HG03439 (cell line): ENCODE measurements around the gene ORM1.
"Not testable (repeated sequence)": the region's sequence is repeated elsewhere in the genome, so short reads cannot be mapped to it uniquely, and the experiment has no call there.

Source experiments
- ATAC-seq: cut with Tn5 transposase; IDR thresholded peaks from one replicate; pipeline ENCODE4 v1.9.1; 2021; ENCODE audit warnings: mild to moderate bottlenecking, moderate library complexity; ENCODE audit not compliant: unreplicated experiment

Gene ORM1

DNA sequence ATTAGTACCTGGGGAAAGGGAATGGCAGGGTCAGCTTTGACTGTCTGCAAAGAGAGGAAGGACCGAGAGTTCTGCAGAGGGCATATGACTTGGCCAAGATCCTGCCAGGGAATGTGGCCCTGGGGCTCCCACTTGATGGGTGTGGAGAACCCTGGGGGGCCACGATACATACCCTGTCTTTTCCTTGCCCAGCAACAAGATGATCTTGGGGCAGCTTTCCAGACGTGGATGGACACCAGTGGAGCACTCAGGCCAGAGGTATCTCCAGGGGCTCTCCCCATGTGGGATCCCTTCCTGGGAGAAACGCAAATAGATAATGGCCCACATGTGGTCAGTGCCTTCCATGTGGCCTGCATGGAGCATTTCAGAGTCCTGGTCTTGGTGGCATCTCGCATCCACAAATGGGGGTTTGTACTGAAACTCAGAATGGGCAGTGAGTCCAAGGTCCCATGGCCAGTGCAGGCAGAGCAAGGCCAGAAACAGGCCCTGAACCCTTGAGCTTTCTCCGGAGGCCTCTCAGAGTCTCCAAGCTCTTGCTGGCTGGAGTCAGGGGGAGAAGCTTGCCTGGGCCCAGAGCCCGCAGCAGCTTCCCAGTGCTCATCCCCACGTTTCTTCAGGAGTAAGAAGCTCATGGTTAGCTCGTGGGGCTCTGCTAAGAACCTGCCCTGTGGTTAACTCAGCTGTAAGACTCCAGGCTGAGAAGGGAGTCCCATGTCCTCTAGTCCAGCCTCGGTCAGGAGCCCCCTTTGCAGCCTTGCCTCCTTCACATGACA, 18.3 kb upstream of the ORM1 start:
- ATAC-seq: no peak

DNA sequence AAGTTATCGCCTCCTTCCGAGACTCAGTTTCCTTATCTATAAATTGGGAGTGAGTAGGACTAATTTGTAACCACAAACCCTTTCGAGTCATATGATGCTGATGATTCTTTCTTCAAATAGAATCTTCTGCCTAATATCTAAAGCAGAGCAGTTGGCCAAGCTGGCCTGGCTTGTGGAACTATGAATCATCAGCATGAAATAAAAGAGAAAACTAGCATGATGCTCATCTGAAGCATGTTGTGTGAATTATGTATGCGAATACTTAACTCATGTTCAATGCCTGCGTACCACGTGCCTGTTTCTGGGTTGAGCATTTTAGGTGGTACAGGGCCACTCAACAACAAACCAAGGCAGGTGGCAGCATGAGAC, 15.0 kb upstream of the ORM1 start:
- ATAC-seq: no peak

DNA sequence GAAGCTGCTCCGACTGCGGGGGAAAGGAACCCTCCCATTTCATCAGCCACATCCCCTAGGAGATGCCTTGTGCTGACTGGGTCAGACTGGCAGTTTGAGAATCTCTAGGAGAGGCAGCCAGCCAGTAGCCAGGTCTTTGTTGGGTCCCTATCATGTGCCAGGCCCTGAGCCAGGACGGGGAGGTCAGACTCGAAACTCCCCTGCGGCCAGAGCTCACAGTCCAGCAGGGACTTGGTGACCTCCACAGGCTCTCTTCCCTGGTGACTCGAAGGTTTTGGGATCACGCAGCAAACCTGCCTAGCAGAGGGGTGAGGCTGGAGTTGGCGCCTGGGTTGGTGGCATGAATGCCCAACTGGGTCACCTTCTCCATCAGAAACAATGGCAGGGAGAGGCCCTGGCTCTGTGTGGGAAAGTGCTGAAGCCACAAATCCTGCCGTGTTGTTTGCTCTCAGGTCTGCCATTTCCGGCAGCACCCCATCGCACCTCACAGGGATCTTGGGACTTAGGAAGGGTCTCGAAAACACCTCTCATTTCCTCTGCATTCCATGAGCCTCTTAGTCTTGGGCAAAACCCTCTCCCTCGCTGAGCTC, 14.4 kb upstream of the ORM1 start:
- ATAC-seq: no peak

DNA sequence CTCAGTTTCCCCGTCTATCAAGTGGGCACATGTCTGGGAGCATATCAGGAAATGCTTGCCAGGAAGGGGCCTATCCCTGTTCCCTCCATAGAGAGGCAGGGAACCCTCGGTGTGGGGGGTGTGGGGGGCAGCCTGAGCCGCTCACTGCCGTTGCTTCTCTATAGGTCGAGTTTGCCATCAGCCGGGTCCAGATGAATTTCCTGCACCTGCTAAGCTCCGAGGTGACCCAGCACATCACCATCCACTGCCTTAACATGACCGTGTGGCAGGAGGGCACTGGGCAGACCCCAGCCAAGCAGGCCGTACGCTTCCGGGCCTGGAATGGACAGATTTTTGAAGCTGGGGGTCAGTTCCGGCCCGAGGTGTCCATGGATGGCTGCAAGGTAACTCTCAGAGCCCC, 13.8 kb upstream of the ORM1 start:
- no peak for ATAC-seq

DNA sequence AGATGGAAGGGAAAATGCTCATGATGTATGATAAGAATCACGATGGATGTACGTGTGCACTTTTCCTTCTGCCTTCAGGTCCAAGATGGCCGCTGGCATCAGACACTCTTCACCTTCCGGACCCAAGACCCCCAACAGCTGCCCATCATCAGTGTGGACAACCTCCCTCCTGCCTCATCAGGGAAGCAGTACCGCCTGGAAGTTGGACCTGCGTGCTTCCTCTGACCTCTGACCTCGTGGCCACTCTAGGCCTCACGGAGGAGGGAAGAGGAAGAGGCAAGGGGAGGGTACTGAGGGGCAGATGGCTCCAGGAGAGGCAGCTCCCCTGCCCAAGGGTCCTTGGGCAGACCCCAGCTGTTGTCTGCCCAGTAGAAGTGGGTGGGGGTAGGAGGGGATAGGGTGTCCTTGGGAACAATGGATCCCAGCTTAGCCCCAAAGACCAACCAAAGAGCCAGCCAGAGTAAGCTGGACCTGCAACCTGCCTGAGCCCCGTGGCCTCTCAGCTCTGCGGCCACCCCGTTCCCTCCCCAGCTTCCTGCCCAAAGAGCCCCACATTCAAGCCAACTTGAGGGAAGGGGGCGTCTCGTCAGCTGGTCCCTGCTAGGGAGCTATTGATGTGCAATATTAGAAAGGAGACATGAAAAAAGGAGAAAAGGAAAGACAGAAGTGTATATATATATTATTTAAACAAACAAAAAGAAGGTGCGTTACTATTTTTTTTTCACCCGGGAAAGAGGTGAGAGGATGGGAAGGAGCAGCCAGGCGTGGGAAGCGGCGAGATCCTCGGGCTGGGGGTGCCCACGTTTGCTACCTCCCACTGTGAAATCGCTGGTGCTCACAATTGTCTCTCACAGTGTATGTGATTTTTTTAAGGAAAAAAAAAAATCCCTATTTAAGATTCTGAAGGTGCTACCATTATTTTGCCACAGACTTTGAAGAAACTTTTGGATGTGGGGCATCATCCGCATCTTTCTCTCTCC, 12.1 kb upstream of the ORM1 start:
- ATAC-seq: no peak

DNA sequence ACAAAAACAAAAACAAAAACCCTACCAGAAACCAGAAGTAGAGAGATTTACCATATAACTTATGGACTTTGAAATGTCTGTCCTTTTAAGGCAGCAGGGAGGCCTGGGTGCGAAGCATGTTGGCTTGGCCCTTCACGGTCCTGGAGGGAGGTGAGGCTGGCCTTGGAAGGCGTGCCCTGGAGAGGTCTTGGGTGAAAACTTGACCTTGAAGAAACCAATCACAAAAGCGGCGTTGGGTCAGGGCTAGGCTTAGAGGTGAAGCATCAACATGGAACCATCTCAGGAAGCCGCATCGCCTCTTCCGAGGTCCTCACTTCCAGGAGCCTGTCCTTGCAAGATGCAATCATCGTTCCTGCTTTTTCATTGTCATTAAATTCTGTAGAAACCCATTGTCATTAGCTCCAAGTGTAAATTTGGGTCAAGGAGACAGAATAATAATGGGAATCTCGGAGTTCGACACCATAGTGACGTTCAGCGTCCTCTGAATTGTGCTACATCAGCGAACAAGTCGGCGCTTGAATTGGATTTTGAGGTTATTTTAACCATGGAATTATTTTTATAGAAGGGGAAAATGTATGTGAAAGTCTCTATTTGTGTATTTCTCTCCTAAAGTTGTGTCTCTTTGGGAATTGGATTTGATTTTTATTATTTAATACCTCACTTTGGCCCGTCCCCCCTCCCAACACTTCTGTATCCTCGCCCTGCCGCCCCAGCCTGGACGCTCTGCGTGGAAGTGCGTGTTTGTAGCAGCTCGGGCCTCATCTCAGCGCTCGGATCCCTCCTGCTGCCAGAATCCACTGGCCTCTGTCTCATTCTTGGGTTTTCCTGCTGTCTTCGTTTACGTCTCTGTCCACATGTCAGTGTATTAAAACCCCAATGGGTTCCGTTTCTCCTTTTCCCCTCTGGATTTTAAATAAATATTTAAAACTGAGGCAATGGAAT, 11.1 kb upstream of the ORM1 start:
- no peak for ATAC-seq

DNA sequence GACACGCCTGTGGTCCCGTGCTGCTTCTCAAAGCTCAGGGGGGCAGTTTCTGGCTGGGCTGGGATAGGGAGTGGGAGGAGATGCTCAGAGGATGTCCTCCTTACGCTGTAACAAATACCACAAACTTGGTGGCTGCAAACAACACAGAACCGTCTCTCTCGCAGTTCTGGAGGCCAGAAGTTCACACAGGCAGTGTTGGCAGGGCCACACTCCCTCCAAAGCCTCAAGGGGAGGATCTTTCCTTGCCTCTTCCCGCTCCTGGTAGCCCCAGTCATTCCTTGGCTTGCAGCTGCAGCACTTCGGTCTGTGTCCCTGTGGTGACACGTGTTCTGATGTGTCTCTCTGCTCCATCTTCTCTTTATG, 10.4 kb upstream of the ORM1 start:
- no peak for ATAC-seq

DNA sequence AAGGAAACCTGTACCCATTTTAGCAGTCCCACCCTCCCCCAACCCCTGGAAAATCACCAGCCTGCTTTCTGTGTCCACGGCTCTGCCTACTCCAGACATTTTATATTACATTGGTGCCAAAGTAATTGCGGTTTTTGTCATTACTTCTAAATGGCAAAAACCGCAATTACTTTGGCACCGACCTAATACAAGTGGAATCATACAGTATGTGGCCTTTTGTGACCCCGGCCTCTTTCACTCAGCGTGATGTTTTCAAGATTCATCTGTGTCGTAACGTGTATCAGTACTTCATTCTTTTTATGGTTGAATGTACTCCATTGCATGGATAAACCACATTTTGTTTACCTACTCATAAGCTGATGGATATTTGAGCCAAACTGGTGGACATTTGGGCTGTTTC, 9.7 kb upstream of the ORM1 start:
- no peak for ATAC-seq

DNA sequence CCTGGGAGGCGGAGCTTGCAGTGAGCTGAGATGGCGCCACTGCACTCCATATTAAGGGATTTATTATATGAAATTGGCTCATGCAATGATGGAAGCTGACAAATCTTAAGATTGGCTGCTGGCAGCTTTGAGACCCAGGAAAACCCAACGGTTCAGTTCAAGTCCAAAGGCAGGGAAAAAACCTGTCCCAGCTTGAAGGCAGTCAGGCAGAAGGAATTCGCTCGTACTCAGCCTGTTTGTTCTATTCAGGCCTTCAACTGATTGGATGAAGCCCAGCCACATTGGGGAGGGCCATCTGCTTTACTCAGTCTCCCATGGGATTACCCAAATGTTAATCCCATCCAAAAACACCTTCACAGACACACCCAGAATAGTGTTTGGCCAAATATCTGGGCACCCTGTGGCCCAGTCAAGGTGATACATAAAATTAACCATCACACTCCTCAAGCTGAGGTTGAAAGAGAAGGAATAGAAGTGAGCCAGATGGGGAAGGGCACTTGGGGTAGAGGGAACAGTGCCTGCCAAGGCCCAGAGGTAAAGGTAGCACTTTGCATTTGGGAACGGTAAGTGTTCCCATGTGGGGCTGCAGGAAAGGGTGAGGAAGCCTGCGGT, 8.5 kb upstream of the ORM1 start:
- ATAC-seq: no peak

DNA sequence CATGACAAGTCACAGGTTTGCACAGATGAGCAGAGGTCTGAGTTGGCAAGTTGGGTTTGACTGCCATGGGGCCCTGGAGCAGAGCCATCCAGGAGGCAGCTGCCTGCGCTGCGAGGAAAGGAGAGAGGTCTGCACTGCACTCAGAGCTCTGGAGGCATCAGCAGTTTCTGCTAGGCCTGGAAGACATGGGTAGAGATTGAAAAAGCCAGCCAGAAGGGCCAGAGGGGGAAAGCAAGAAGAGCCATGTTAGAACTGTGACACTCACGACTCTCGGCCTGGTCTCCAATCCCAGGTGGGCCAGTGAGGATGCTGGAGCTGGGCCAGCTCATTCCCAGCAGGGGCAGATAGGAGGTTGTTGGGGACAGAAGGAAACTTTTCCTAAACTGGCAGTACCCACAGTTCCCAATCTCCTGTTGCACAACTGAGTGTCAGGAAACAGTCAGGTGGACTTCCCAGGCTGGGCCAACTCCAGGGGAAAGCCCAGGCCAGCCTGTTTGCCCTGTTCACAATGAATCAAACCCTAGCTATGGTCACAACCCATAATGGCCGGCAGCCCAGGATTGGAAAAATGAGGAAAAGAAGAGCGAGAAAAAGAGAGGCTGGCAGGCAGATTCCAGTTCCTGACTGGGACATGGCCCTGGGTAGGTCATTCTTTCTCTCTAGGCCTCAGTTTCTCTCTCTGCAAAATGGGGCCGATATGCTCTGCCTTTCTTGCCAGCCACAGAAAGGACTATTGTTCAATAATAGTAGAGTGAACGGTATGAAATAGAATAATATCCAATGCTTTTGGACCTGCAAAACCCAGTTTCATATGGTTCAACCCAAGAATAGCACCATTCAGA, 7.8 kb upstream of the ORM1 start:
- ATAC-seq: no peak

DNA sequence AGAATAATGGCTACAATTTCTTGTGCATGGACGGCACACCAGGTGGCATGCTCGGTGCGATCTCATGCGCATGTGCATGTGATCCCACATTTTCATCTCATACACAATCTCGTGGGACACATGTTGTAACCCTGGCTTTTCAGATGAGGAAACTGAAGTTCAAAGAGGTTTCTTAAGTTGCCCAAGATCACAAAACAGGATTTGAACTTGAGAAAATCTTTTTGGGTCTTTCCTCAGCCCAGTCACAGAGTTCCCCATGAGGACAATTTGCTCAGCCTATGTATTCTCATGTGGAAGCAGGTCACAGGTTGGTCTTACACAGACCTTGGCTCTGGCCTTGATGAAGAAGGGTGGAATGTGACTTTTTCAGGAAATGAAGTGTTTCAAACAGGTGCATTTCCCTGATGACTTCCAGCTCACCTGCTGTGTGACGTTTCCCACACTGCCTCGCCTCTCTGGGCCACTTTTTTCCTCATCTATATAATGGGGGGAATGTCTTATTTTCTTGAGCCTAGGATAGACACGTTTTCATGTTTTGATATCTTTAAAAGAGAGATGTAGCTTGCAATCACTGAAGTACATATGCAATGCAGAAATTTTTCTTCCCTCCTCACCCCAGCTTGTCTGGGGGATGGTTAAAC, 7.1 kb upstream of the ORM1 start:
- ATAC-seq: no peak

DNA sequence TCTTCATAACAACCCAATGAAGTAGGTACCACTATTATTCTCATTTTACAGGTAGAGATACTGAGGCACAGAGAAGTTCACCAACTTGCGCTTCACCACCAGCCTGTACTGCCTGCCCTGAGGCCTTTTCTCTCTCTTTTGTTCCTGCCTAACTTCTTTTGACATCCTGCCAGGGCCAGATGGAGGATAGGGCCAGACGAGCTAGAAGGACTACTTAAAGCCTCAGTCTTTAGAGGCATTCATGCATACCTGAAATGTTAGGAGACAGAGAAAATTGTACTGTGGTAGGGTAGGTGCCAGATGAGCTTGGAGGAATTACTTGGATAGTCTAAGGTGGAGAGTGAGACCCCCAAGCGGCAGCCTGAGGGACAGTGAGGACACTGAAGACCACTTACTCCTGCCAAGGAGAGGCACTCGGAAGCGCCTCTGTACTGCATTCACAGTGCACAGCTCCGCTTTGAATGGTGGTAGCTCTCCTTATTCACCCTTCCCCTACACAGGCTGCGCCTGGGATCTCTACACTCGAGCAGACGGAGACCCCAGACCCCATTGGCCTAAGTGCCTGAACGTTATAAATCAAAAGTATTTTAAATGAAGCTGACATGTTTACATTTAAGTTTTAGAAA, 6.2 kb upstream of the ORM1 start:
- ATAC-seq: no peak

DNA sequence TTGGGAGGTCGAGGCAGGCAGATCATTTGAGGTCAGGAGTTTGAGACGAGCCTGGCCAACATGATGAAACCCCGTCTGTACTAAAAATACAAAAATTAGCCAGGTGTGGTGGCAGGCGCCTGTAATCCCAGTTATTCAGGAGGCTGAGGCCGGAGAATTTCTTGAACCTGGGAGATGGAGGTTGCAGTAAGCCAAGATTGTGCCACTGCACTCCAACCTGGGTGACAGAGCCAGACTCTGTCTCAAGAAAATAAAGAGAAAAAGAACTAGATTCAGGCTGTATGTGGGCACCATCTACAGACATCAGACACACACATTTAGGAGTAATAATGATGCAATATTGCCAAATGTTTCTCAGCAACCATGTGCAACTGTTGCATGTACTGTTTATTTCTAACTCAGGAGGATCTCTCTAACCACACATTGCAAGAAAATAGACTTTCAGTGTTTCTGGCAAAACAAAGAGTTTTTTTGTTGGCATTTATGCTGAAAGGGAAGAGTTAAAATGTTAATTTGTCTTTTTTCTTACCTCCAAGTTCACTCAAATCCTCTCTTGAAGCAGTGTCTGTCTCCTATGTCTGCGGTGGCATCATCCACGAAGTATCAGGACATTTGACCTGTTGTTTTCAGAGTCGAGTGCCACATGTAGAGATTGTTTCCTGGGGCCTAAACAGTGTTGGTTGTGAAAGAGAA, 5.1 kb upstream of the ORM1 start:
- ATAC-seq: no peak

DNA sequence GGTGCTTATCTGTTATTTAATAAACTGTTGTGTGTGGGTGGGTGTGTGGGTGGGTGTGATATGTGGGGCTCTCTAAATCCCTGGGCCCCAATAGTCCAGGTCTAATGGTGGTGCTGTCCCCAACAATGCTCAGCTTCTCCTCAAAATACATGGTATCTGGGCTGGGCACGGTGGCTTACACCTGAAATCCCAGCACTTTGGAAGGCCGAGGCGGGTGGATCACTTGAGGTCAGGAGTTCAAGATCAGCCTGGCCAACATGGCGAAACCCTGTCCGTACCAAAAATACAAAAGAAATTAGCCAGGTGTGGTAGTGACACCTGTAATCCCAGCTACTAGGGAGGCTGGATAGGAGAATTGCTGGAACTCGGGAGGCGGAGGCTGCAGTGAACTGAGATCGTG, 4.5 kb upstream of the ORM1 start:
- ATAC-seq: no peak

DNA sequence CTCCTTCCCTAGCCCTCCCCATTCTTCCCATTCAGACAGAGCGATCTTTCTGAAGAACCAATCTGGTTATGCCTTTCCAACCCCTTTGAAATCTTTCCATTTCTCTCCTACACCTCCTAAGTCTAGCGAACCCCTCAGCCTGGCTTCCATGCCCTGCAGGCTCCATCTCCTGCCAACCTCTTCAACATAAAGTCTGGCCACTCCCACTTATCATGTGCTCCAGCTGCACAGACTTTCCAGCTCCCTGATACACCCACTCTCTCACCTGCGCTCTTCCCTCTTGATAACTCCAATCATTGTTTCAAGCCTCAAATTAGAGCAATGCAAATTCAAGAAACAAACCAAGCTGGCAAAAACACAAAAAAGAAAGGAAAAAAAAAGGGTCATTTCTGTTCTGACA, 3.8 kb upstream of the ORM1 start:
- no peak for ATAC-seq

DNA sequence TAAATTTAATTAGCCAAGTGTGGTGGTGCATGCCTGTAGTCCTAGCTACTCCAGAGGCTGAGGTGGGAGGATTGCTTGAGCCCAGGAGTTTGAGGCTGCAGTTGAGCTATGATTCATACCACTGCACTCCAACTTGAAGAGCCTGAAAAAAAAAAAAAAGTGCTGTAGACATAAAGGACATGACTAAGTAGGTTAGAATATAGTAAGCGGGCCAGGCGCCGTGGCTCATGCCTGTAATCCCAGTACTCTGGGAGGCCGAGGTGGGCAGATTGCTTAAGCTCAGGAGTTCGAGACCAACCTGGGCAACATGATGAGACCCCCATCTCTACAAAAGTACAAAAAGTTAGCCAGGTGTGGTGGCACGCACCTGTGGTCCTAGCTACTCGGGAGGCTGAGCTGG, 2.2 kb upstream of the ORM1 start:
- not testable (repeated sequence) for ATAC-seq

DNA sequence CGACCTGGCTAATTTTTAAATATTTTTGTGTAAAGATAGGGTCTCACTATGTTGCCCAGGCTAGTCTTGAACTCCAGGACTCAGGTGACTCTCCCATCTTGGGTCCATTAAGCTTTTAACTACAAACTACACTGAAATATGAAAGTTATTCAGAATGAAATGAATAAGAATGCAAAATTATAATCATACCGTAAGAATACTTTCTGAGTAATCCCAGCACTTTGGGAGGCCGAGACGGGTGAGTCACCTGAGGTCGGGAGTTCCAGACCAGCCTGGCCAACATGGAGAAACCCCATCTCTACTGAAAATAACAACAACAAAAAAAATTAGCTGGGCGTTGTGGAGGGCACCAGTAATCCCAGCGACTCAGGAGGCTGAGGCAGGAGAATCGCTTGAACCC, 1.1 kb upstream of the ORM1 start:
- no peak for ATAC-seq
